A673 (cell line): ENCODE results near the gene CYP3A7.

Experiments
- EZH2 ChIP-seq: fragments of 200-600 bp; sonication (generic); IDR thresholded peaks from 2 replicates; pipeline ENCODE4 v1.6.1; 2017; ENCODE audit warnings: borderline replicate concordance, low read depth, mild to moderate bottlenecking, mixed read lengths, antibody characterized with exemption, low read length; ENCODE audit not compliant: poor library complexity, severe bottlenecking
- TF ChIP-seq, protein P1 (sequence below): fragments of 300-800, 200-600 bp; sonication (generic); conservative IDR thresholded peaks from 2 replicates; pipeline ENCODE4 v1.5.1; 2017; ENCODE audit warnings: low read depth, mild to moderate bottlenecking, antibody characterized with exemption, low read length, moderate library complexity, mixed read lengths

- TF ChIP-seq, protein P1, sequence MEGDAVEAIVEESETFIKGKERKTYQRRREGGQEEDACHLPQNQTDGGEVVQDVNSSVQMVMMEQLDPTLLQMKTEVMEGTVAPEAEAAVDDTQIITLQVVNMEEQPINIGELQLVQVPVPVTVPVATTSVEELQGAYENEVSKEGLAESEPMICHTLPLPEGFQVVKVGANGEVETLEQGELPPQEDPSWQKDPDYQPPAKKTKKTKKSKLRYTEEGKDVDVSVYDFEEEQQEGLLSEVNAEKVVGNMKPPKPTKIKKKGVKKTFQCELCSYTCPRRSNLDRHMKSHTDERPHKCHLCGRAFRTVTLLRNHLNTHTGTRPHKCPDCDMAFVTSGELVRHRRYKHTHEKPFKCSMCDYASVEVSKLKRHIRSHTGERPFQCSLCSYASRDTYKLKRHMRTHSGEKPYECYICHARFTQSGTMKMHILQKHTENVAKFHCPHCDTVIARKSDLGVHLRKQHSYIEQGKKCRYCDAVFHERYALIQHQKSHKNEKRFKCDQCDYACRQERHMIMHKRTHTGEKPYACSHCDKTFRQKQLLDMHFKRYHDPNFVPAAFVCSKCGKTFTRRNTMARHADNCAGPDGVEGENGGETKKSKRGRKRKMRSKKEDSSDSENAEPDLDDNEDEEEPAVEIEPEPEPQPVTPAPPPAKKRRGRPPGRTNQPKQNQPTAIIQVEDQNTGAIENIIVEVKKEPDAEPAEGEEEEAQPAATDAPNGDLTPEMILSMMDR: no peak
- TF ChIP-seq EZH2: no peak
Observed at GRCh38 chr7:99784007-99784406, 49.0 kb upstream of the CYP3A7 start, which contains the start of gene CYP3A4.
